ENCODE data around the gene KCNQ1. TPM values are rescaled to one million over a fixed set of nuclear protein-coding genes. Genes with fewer than 3 reads are reported as not detected.

The KCNQ1 gene
- total and polyA plus RNA-seq, 2 donors (not counting 3 experiments of a cell fraction or from before 2014, with no cell fraction given) = 0.07 to 0.09 TPM

- Histone ChIP-seq H2AFZ (ENCODE audit: low read depth, low read length) (no peak overlapping the region), H3K27ac (ENCODE audit: insufficient read depth, low read depth, low read length) (no peak overlapping the region), H3K9me1 (replicated peaks; ENCODE audit: control insufficient read depth, extremely low read depth, insufficient read depth, low read length) (no peaks in the 10 kb centered on the region), H3K79me2 (ENCODE audit: control insufficient read depth, insufficient read depth, low read length) (no peaks in the 10 kb centered on the region), H3K36me3 (ENCODE audit: control insufficient read depth in 2 of 2, extremely low read depth in 1 of 2, insufficient read depth in 2 of 2, low read length in 2 of 2) (no peaks in the 10 kb centered on the region), H3K9ac (replicated peaks; ENCODE audit: extremely low read depth, insufficient read depth, low read length) (no peak overlapping the region), H3K4me3 (replicated peaks in 1 of 3; ENCODE audit: insufficient read depth in 1 of 3, low read depth in 1 of 3, low read length in 3 of 3) (no peak overlapping the region), H3K4me2 (ENCODE audit: insufficient read depth, low read length) (no peak overlapping the region), H3K9me3 (replicated peaks; ENCODE audit: control insufficient read depth, insufficient read depth, low read length) (no peaks in the 10 kb centered on the region), H3K4me1 (ENCODE audit: control insufficient read depth, extremely low read depth, insufficient read depth, low read length) (no peaks in the 10 kb centered on the region), H4K20me1 (replicated peaks; ENCODE audit: control insufficient read depth, extremely low read depth, insufficient read depth, low read length) (no peaks in the 10 kb centered on the region), H3K27me3 (ENCODE audit: control insufficient read depth in 2 of 2, insufficient read depth in 2 of 2, low read length in 2 of 2) (no peaks in the 10 kb centered on the region)
- intact Hi-C loops (cut with micrococcal nuclease) (no loop called here), dilution Hi-C loops (cut with MboI; ENCODE audit: extremely low pct_ligation_motif_present, low sequenced_read_pairs) (no loop called here)
- POLR2A ChIA-PET = no interaction called here
- CTCF ChIA-PET = no interaction called here
- DNase-seq (ENCODE audit: low read depth, low spot score) (no peak), FAIRE-seq (no peak)
- BruUV-seq (replicated peaks) = no TSS peak
- TF ChIP-seq EZH2 (IDR thresholded peaks at IDR 0.05; ENCODE audit: borderline replicate concordance, low read depth, low read length, severe bottlenecking) (no peak), MAX (IDR thresholded peaks at IDR 0.05; ENCODE audit: insufficient read depth, insufficient read length) (no peak), FOS (IDR thresholded peaks at IDR 0.05; ENCODE audit: borderline replicate concordance, insufficient read depth, low read length) (no peak), MYC (IDR thresholded peaks at IDR 0.05; ENCODE audit: low read depth, low read length) (no peak), GATA2 (IDR thresholded peaks at IDR 0.05; ENCODE audit: insufficient read depth, insufficient read length, low read depth, low read length) (no peak), JUN (IDR thresholded peaks at IDR 0.05; ENCODE audit: borderline replicate concordance, insufficient read depth, insufficient read length, low read depth) (no peak), POLR2A (IDR thresholded peaks at IDR 0.05; ENCODE audit: low read depth, low read length) (no peak), POLR2AphosphoS5 (IDR thresholded peaks at IDR 0.05; ENCODE audit: insufficient read depth, low read depth, low read length) (no peak)
- TF ChIP-seq, protein P1, sequence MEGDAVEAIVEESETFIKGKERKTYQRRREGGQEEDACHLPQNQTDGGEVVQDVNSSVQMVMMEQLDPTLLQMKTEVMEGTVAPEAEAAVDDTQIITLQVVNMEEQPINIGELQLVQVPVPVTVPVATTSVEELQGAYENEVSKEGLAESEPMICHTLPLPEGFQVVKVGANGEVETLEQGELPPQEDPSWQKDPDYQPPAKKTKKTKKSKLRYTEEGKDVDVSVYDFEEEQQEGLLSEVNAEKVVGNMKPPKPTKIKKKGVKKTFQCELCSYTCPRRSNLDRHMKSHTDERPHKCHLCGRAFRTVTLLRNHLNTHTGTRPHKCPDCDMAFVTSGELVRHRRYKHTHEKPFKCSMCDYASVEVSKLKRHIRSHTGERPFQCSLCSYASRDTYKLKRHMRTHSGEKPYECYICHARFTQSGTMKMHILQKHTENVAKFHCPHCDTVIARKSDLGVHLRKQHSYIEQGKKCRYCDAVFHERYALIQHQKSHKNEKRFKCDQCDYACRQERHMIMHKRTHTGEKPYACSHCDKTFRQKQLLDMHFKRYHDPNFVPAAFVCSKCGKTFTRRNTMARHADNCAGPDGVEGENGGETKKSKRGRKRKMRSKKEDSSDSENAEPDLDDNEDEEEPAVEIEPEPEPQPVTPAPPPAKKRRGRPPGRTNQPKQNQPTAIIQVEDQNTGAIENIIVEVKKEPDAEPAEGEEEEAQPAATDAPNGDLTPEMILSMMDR (IDR thresholded peaks at IDR 0.05; ENCODE audit: extremely low read depth in 1 of 2, insufficient read depth in 1 of 2, low read depth in 1 of 2, low read length in 2 of 2) = no peak
These were observed 17.8 kb downstream of the KCNQ1 start for GRCh38 chr11:2462543-2462985.
